ENCODE data around the gene KDM2B. TPM values are rescaled to one million over a fixed set of nuclear protein-coding genes. Genes with fewer than 3 reads are reported as not detected.

Gene KDM2B
- polyA plus RNA-seq, 1 donor (not counting 4 experiments of a cell fraction or from before 2014, with no cell fraction given): 10.3 TPM

DNA sequence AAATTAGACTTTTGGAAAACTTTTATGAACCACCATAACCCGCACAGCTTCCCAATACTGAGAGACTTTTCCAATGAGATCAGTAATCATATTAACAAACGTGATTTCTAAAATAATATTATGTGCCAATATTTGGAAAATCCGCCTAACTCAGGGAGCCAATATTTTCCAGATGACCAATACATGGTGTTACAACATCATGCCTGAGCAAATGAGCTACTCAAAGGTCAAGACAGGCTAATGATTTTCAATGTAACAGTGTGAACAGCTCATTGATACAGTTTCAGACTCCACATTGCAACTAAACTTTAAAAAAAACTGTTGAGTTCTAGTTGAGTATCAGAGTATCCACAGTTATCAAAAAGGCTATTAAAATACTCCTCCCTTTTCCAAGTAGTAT lies 134.1 kb downstream of the KDM2B start:
- Histone ChIP-seq H3K9me3 (ENCODE audit: control insufficient read depth, low read depth, low read length) (no peaks in the 10 kb centered on the region), H3K27ac (ENCODE audit: control insufficient read depth, insufficient read depth, low read length) (no peak overlapping the region), H4K20me1 (ENCODE audit: control insufficient read depth, extremely low read depth, insufficient read depth, low read length) (no peaks in the 10 kb centered on the region), H2AFZ (ENCODE audit: control insufficient read depth, low read length) (no peak overlapping the region), H3K27me3 (ENCODE audit: control insufficient read depth, extremely low read depth, insufficient read depth, low read length) (no peaks in the 10 kb centered on the region), H3K9ac (ENCODE audit: control insufficient read depth, extremely low read depth, insufficient read depth, low read length) (no peak overlapping the region), H3K36me3 (ENCODE audit: control insufficient read depth in 2 of 2, extremely low read depth in 1 of 2, insufficient read depth in 2 of 2, low read length in 2 of 2) (peaks cover 6 to 17% of the 10 kb centered on the region in 2 experiments), H3K4me2 (ENCODE audit: control insufficient read depth, extremely low read depth, insufficient read depth, low read depth, low read length) (no peak overlapping the region), H3K4me3 (ENCODE audit: control insufficient read depth in 2 of 3, extremely low read depth in 1 of 3, insufficient read depth in 2 of 3, low read depth in 1 of 3, low read length in 3 of 3) (no peak overlapping the region), H3K4me1 (ENCODE audit: control insufficient read depth, extremely low read depth, insufficient read depth, low read length) (peaks cover 6% of the 10 kb centered on the region), H3K79me2 (ENCODE audit: control insufficient read depth, insufficient read depth, low read length) (peaks cover 6% of the 10 kb centered on the region), H3K9me1 (ENCODE audit: control insufficient read depth, extremely low read depth, insufficient read depth, low read length) (no peaks in the 10 kb centered on the region)
- dilution Hi-C loops (cut with MboI; ENCODE audit: extremely low pct_ligation_motif_present, low sequenced_read_pairs): no loop called here
- no peak for TF ChIP-seq EZH2 (IDR thresholded peaks at IDR 0.05; ENCODE audit: low read length)
- TF ChIP-seq CTCF (optimal IDR thresholded peaks at IDR 0.05 in 1 of 3, IDR thresholded peaks at IDR 0.05 in 1 of 3, conservative IDR thresholded peaks at IDR 0.05 in 1 of 3; ENCODE audit: extremely low read depth in 1 of 3, insufficient read depth in 2 of 3, low read length in 3 of 3): no peak
- DNase-seq (ENCODE audit: low read depth, low spot score) (no peak), FAIRE-seq (peak; percentile 23)

GRCh38 chr12:121444842-121445202 lies 136.0 kb downstream of the KDM2B start:
- no peaks in the 10 kb centered on the region for H3K9me1 ChIP-seq (ENCODE audit: control insufficient read depth, extremely low read depth, insufficient read depth, low read length)
- FAIRE-seq: no peak
- H3K79me2 ChIP-seq (ENCODE audit: control insufficient read depth, insufficient read depth, low read length): peaks cover 6% of the 10 kb centered on the region
- TF ChIP-seq EZH2 (IDR thresholded peaks at IDR 0.05; ENCODE audit: low read length) (no peak), CTCF (optimal IDR thresholded peaks at IDR 0.05 in 1 of 3, IDR thresholded peaks at IDR 0.05 in 1 of 3, conservative IDR thresholded peaks at IDR 0.05 in 1 of 3; ENCODE audit: extremely low read depth in 1 of 3, insufficient read depth in 2 of 3, low read length in 3 of 3) (no peak)
- no peak overlapping the region for H3K4me2 ChIP-seq (ENCODE audit: control insufficient read depth, extremely low read depth, insufficient read depth, low read depth, low read length)
- no peak overlapping the region for H3K9ac ChIP-seq (ENCODE audit: control insufficient read depth, extremely low read depth, insufficient read depth, low read length)
- no peaks in the 10 kb centered on the region for H3K9me3 ChIP-seq (ENCODE audit: control insufficient read depth, low read depth, low read length)
- dilution Hi-C loops (cut with MboI; ENCODE audit: extremely low pct_ligation_motif_present, low sequenced_read_pairs): no loop called here
- H3K4me1 ChIP-seq (ENCODE audit: control insufficient read depth, extremely low read depth, insufficient read depth, low read length): peaks cover 6% of the 10 kb centered on the region
- no peak overlapping the region for H3K27ac ChIP-seq (ENCODE audit: control insufficient read depth, insufficient read depth, low read length)
- no peak overlapping the region for H3K4me3 ChIP-seq (ENCODE audit: control insufficient read depth in 2 of 3, extremely low read depth in 1 of 3, insufficient read depth in 2 of 3, low read depth in 1 of 3, low read length in 3 of 3)
- no peaks in the 10 kb centered on the region for H3K27me3 ChIP-seq (ENCODE audit: control insufficient read depth, extremely low read depth, insufficient read depth, low read length)
- no peak overlapping the region for H2AFZ ChIP-seq (ENCODE audit: control insufficient read depth, low read length)
- H4K20me1 ChIP-seq (ENCODE audit: control insufficient read depth, extremely low read depth, insufficient read depth, low read length): no peaks in the 10 kb centered on the region
- peaks cover 10 to 23% of the 10 kb centered on the region in 2 experiments for H3K36me3 ChIP-seq (ENCODE audit: control insufficient read depth in 2 of 2, extremely low read depth in 1 of 2, insufficient read depth in 2 of 2, low read length in 2 of 2)
- no peak for DNase-seq (ENCODE audit: low read depth, low spot score)

Data from keratinocyte (primary cell).